Gastrocnemius medialis (tissue), 4 donors: ENCODE measurements around the gene BDH1. TPM values are rescaled to one million over a fixed set of nuclear protein-coding genes. Genes with fewer than 3 reads are reported as not detected.
"Not testable (repeated sequence)": the region's sequence is repeated elsewhere in the genome, so short reads cannot be mapped to it uniquely, and the experiment has no call there.

Experiments
- ATAC-seq, 2 donors: fragments of 150-250 bp; one replicate each; pipeline ENCODE4 v1.9.1; 2016
- DNase-seq, 2 donors: peaks; one replicate each; pipeline ENCODE4 v3.0.0-alpha.2; 2019
- H3K27ac ChIP-seq, 4 donors: fragments of 200-600 bp; sonication (generic); 1 replicate in 1 of 4; 2 replicates in 3 of 4; pipeline ENCODE4 v1.5.1; 2016 to 2018; ENCODE audit warnings: mild to moderate bottlenecking in 2 of 4, moderate library complexity in 1 of 4
- H3K27me3 ChIP-seq, 3 donors: fragments of 200-600 bp; sonication (generic) in 2 of 3; 1 replicate in 1 of 3; 2 replicates in 2 of 3; pipeline versions ENCODE4 v1.5.1 to v1.6.0; 2016 to 2019; ENCODE audit warnings: mild to moderate bottlenecking in 1 of 3, moderate library complexity in 1 of 3
- H3K36me3 ChIP-seq, 2 donors: fragments of 200-600 bp; sonication (generic) in 1 of 2; one replicate each; pipeline ENCODE4 v1.5.1; 2017 to 2018
- H3K4me1 ChIP-seq, 2 donors: fragments of 200-600 bp; sonication (generic) in 1 of 2; one replicate each; pipeline ENCODE4 v1.5.1; 2016 to 2017; ENCODE audit warnings: mild to moderate bottlenecking in 2 of 2
- H3K4me3 ChIP-seq, 4 donors: fragments of 200-600 bp; sonication (generic) in 3 of 4; 1 replicate in 1 of 4; 2 replicates in 3 of 4; pipeline ENCODE4 v1.5.1; 2016 to 2019; ENCODE audit warnings: mild to moderate bottlenecking in 2 of 4
- H3K9me3 ChIP-seq, 3 donors: fragments of 200-600 bp; sonication (generic) in 2 of 3; 1 replicate in 1 of 3; 2 replicates in 2 of 3; pipeline ENCODE4 v1.5.1; 2016 to 2019
- CTCF ChIP-seq, 5 experiments: fragments of 450-650 bp in 3 of 5; fragments of 200-600 bp in 2 of 5; sonication (generic) in 2 of 5; IDR thresholded peaks in 4 of 5; conservative IDR thresholded peaks in 1 of 5; 1 replicate in 4 of 5; 2 replicates in 1 of 5; pipeline ENCODE4 v1.5.1; 2016 to 2019; ENCODE audit warnings: antibody characterized with exemption in 5 of 5, mild to moderate bottlenecking in 3 of 5, moderate library complexity in 3 of 5
- POLR2A ChIP-seq, 2 donors: fragments of 450-650 bp; IDR thresholded peaks; one replicate each; pipeline ENCODE4 v1.6.1; 2017; ENCODE audit warnings: antibody characterized with exemption in 2 of 2, mild to moderate bottlenecking in 2 of 2, moderate library complexity in 2 of 2
- in situ Hi-C, 4 donors: fragments of 200-750 bp; cut with MboI; loops; one replicate each; pipeline versions ENCODE4 v1.15.0 to v1.8.0; 2017; ENCODE audit warnings: low sequenced_read_pairs in 4 of 4
- intact Hi-C: fragments of 100-400 bp; cut with DNase I; formaldehyde crosslinking; loops from one replicate; pipeline ENCODE4 v1.15.1; 2023; ENCODE audit warnings: low total_unique reads
- total RNA-seq, 4 donors: library from RNA; depleted of rRNA; stranded (reverse); fragments of >200 nt; gene quantifications; one replicate each; pipeline versions ENCODE4 v1.1.0 to v1.2.3, GENCODE V29; 2016

BDH1 gene
- total RNA-seq, 4 donors from 2014 or later, result 7.1 to 9.5 (median 8.9) TPM

GRCh38 chr3:197593046-197593380 is 37.2 kb upstream of the BDH1 start:
- intact Hi-C loops, result no loop called here
- no peak for ATAC-seq

GRCh38 chr3:197592361-197593045 is 36.7 kb upstream of the BDH1 start:
- no peaks in the 10 kb centered on the region for H3K36me3 ChIP-seq
- TF ChIP-seq CTCF (IDR thresholded peaks at IDR 0.05 in 4 of 5, conservative IDR thresholded peaks at IDR 0.05 in 1 of 5) (no peak), POLR2A (IDR thresholded peaks at IDR 0.05) (no peak)
- intact Hi-C loops (no loop called here), in situ Hi-C loops (loop anchor here in 2 of 4 donors (25.0 kb wide), 1 partner anchor 95 kb away; no protein-coding TSS in a partner anchor)
- no peaks in the 10 kb centered on the region for H3K27me3 ChIP-seq
- DNase-seq, result no peak
- no peak for ATAC-seq
- H3K9me3 ChIP-seq, result no peaks in the 10 kb centered on the region
- H3K4me1 ChIP-seq, result no peaks in the 10 kb centered on the region
- H3K27ac ChIP-seq, result no peak overlapping the region
- no peak overlapping the region for H3K4me3 ChIP-seq

More at GRCh38 chr3:197593046-197593380, 37.2 kb upstream of the BDH1 start:
- in situ Hi-C loops, result loop anchor here in 2 of 4 donors (25.0 kb wide), 1 partner anchor 94 kb away; no protein-coding TSS in a partner anchor
- DNase-seq, result no peak
- H3K27ac ChIP-seq, result no peak overlapping the region
- no peaks in the 10 kb centered on the region for H3K9me3 ChIP-seq
- H3K4me3 ChIP-seq, result no peak overlapping the region
- TF ChIP-seq POLR2A (IDR thresholded peaks at IDR 0.05) (no peak), CTCF (IDR thresholded peaks at IDR 0.05 in 4 of 5, conservative IDR thresholded peaks at IDR 0.05 in 1 of 5) (no peak)
- H3K27me3 ChIP-seq, result no peaks in the 10 kb centered on the region
- no peaks in the 10 kb centered on the region for H3K36me3 ChIP-seq
- no peaks in the 10 kb centered on the region for H3K4me1 ChIP-seq

GRCh38 chr3:197591816-197592215 is 36.0 kb upstream of the BDH1 start:
- no peaks in the 10 kb centered on the region for H3K27me3 ChIP-seq
- in situ Hi-C loops, result loop anchor here in 2 of 4 donors (25.0 kb wide), 1 partner anchor 95 kb away; no protein-coding TSS in a partner anchor
- no peak for TF ChIP-seq POLR2A (IDR thresholded peaks at IDR 0.05)

GRCh38 chr3:197590313-197590962 is 34.7 kb upstream of the BDH1 start:
- intact Hi-C loops (no loop called here), in situ Hi-C loops (loop anchor here in 2 of 4 donors (25.0 kb wide), 1 partner anchor 97 kb away; no protein-coding TSS in a partner anchor)
- no peak for DNase-seq
- no peaks in the 10 kb centered on the region for H3K9me3 ChIP-seq
- H3K27ac ChIP-seq, result no peak overlapping the region
- no peaks in the 10 kb centered on the region for H3K4me1 ChIP-seq
- ATAC-seq, result no peak
- H3K36me3 ChIP-seq, result no peaks in the 10 kb centered on the region
- no peaks in the 10 kb centered on the region for H3K27me3 ChIP-seq
- TF ChIP-seq POLR2A (IDR thresholded peaks at IDR 0.05), result no peak
- no peak for TF ChIP-seq CTCF (IDR thresholded peaks at IDR 0.05 in 4 of 5, conservative IDR thresholded peaks at IDR 0.05 in 1 of 5)
- H3K4me3 ChIP-seq, result no peak overlapping the region

More at GRCh38 chr3:197591816-197592215, 36.0 kb upstream of the BDH1 start:
- ATAC-seq (no peak), DNase-seq (no peak)
- intact Hi-C loops, result no loop called here
- no peak overlapping the region for H3K27ac ChIP-seq
- H3K4me1 ChIP-seq, result no peaks in the 10 kb centered on the region
- no peaks in the 10 kb centered on the region for H3K36me3 ChIP-seq
- H3K4me3 ChIP-seq, result no peak overlapping the region
- H3K9me3 ChIP-seq, result no peaks in the 10 kb centered on the region

GRCh38 chr3:197589545-197589944 is 33.8 kb upstream of the BDH1 start:
- in situ Hi-C loops, result loop anchor here in 2 of 4 donors (25.0 kb wide), 1 partner anchor 98 kb away; no protein-coding TSS in a partner anchor
- no peak for ATAC-seq
- intact Hi-C loops, result no loop called here

GRCh38 chr3:197586768-197587167 is 31.0 kb upstream of the BDH1 start:
- H3K27ac ChIP-seq, intact Hi-C loops, ATAC-seq, H3K4me3 ChIP-seq, H3K27me3 ChIP-seq, DNase-seq, H3K36me3 ChIP-seq, H3K4me1 ChIP-seq, H3K9me3 ChIP-seq: not testable (repeated sequence)
- in situ Hi-C loops, result loop anchor here in 2 of 4 donors (25.0 kb wide), 1 partner anchor 101 kb away; no protein-coding TSS in a partner anchor

More at GRCh38 chr3:197589545-197589944, 33.8 kb upstream of the BDH1 start:
- H3K27me3 ChIP-seq, result no peaks in the 10 kb centered on the region
- H3K4me1 ChIP-seq, result no peaks in the 10 kb centered on the region
- no peak overlapping the region for H3K4me3 ChIP-seq
- TF ChIP-seq CTCF (IDR thresholded peaks at IDR 0.05 in 4 of 5, conservative IDR thresholded peaks at IDR 0.05 in 1 of 5) (no peak), POLR2A (IDR thresholded peaks at IDR 0.05) (no peak)
- H3K27ac ChIP-seq, result no peak overlapping the region
- DNase-seq, result no peak
- H3K9me3 ChIP-seq, result no peaks in the 10 kb centered on the region
- H3K36me3 ChIP-seq, result no peaks in the 10 kb centered on the region
